GM12801 (cell line): ENCODE results near the gene BTBD6.

Source experiments
- CTCF ChIP-seq: IDR thresholded peaks from one replicate; pipeline ENCODE4 v1.5.1; 2011; ENCODE audit warnings: control low read depth; ENCODE audit not compliant: insufficient read length; ENCODE audit errors: extremely low read depth

The BTBD6 gene

GRCh38 chr14:105261781-105262180 is 13.4 kb downstream of the BTBD6 start:
- no peak for TF ChIP-seq CTCF

- TF ChIP-seq CTCF, result no peak
Measured at GRCh38 chr14:105267820-105268548, 19.7 kb downstream of the BTBD6 start.

GRCh38 chr14:105268736-105269354 is 20.5 kb downstream of the BTBD6 start:
- no peak for TF ChIP-seq CTCF

GRCh38 chr14:105269405-105269804 is 21.1 kb downstream of the BTBD6 start:
- TF ChIP-seq CTCF, result no peak

- no peak for TF ChIP-seq CTCF
Measured at GRCh38 chr14:105271224-105271890, 23.0 kb downstream of the BTBD6 start.

GRCh38 chr14:105272623-105273022 is 24.3 kb downstream of the BTBD6 start:
- no peak for TF ChIP-seq CTCF

- TF ChIP-seq CTCF, result no peak
Measured at GRCh38 chr14:105273062-105273461, 24.7 kb downstream of the BTBD6 start.
